Measurements from ENCODE around the gene DUSP2. TPM values are rescaled to one million over a fixed set of nuclear protein-coding genes. Genes with fewer than 3 reads are reported as not detected.

Gene DUSP2
- total and polyA plus RNA-seq, 2 donors (not counting 1 experiment from before 2014, with no cell fraction given) = 0.17 to 0.33 TPM

- Histone ChIP-seq H3K9ac (ENCODE audit: insufficient read depth, low read length) (no peak overlapping the region), H3K36me3 (ENCODE audit: control insufficient read depth, insufficient read depth, low read length) (no peaks in the 10 kb centered on the region), H2AFZ (ENCODE audit: low read length) (no peak overlapping the region), H3K9me3 (ENCODE audit: control insufficient read depth, insufficient read depth, low read depth, low read length) (no peaks in the 10 kb centered on the region), H4K20me1 (ENCODE audit: control insufficient read depth, extremely low read depth, insufficient read depth, low read length) (no peaks in the 10 kb centered on the region), H3K4me3 (replicated peaks in 1 of 4; ENCODE audit: control extremely low read depth in 1 of 4, insufficient read depth in 1 of 4, low read depth in 3 of 4, low read length in 4 of 4) (no peak overlapping the region), H3K4me1 (ENCODE audit: control insufficient read depth, extremely low read depth, insufficient read depth, low read length) (no peaks in the 10 kb centered on the region), H3K79me2 (ENCODE audit: control insufficient read depth, insufficient read depth, low read length) (no peaks in the 10 kb centered on the region), H3K27me3 (ENCODE audit: control insufficient read depth, insufficient read depth, low read length) (peaks cover 17% of the 10 kb centered on the region), H3K27ac (ENCODE audit: insufficient read depth, low read length) (no peak overlapping the region), H3K4me2 (ENCODE audit: extremely low read depth, insufficient read depth, low read length) (no peak overlapping the region)
- no peak for DNase-seq (ENCODE audit: low read depth in 2 of 2)
- TF ChIP-seq, protein P1, sequence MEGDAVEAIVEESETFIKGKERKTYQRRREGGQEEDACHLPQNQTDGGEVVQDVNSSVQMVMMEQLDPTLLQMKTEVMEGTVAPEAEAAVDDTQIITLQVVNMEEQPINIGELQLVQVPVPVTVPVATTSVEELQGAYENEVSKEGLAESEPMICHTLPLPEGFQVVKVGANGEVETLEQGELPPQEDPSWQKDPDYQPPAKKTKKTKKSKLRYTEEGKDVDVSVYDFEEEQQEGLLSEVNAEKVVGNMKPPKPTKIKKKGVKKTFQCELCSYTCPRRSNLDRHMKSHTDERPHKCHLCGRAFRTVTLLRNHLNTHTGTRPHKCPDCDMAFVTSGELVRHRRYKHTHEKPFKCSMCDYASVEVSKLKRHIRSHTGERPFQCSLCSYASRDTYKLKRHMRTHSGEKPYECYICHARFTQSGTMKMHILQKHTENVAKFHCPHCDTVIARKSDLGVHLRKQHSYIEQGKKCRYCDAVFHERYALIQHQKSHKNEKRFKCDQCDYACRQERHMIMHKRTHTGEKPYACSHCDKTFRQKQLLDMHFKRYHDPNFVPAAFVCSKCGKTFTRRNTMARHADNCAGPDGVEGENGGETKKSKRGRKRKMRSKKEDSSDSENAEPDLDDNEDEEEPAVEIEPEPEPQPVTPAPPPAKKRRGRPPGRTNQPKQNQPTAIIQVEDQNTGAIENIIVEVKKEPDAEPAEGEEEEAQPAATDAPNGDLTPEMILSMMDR (conservative IDR thresholded peaks at IDR 0.05 in 1 of 2, IDR thresholded peaks at IDR 0.05 in 1 of 2; ENCODE audit: low read depth in 1 of 2, low read length in 2 of 2) = no peak
- TF ChIP-seq EZH2 (IDR thresholded peaks at IDR 0.05; ENCODE audit: low read length, missing control alignments) = no peak
These were observed 7.7 kb downstream of the DUSP2 start for GRCh38 chr2:96137321-96138178.

- no peak overlapping the region for H3K4me3 ChIP-seq (replicated peaks in 1 of 4; ENCODE audit: control extremely low read depth in 1 of 4, insufficient read depth in 1 of 4, low read depth in 3 of 4, low read length in 4 of 4)
- no peak overlapping the region for H3K27ac ChIP-seq (ENCODE audit: insufficient read depth, low read length)
- no peak for DNase-seq (ENCODE audit: low read depth in 2 of 2)
- no peak overlapping the region for H2AFZ ChIP-seq (ENCODE audit: low read length)
- no peak overlapping the region for H3K4me2 ChIP-seq (ENCODE audit: extremely low read depth, insufficient read depth, low read length)
- H3K27me3 ChIP-seq (ENCODE audit: control insufficient read depth, insufficient read depth, low read length) = peaks cover 17% of the 10 kb centered on the region
- H3K9ac ChIP-seq (ENCODE audit: insufficient read depth, low read length) = no peak overlapping the region
- no peaks in the 10 kb centered on the region for H3K79me2 ChIP-seq (ENCODE audit: control insufficient read depth, insufficient read depth, low read length)
- no peaks in the 10 kb centered on the region for H3K4me1 ChIP-seq (ENCODE audit: control insufficient read depth, extremely low read depth, insufficient read depth, low read length)
- no peak for TF ChIP-seq EZH2 (IDR thresholded peaks at IDR 0.05; ENCODE audit: low read length, missing control alignments)
- TF ChIP-seq, protein P1 (conservative IDR thresholded peaks at IDR 0.05 in 1 of 2, IDR thresholded peaks at IDR 0.05 in 1 of 2; ENCODE audit: low read depth in 1 of 2, low read length in 2 of 2) = no peak
- H3K9me3 ChIP-seq (ENCODE audit: control insufficient read depth, insufficient read depth, low read depth, low read length) = no peaks in the 10 kb centered on the region
- no peaks in the 10 kb centered on the region for H3K36me3 ChIP-seq (ENCODE audit: control insufficient read depth, insufficient read depth, low read length)
- H4K20me1 ChIP-seq (ENCODE audit: control insufficient read depth, extremely low read depth, insufficient read depth, low read length) = no peaks in the 10 kb centered on the region
These were observed 9.0 kb downstream of the DUSP2 start for GRCh38 chr2:96136129-96136720.

DNA sequence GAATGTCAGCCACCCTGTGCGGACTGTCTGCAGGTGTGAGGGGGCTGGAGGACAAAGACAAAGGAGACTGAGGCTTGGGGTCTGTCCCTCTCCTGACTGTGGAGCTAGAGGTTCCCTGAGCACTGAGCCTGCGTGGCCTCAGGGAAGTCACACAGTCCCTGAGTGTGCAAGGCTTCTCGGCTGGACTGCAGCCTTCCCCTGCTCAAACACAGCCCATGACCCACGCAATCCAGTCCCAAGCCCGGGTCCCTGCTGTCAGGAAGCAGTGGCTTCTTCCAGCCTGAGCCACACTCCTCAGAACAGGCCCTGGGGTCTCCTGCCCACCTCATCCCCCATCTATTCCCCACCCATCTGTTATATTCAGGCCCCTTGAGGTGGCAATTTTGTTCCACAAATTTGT is 9.6 kb downstream of the DUSP2 start:
- H2AFZ ChIP-seq (ENCODE audit: low read length) = no peak overlapping the region
- H3K9ac ChIP-seq (ENCODE audit: insufficient read depth, low read length) = no peak overlapping the region
- no peaks in the 10 kb centered on the region for H3K79me2 ChIP-seq (ENCODE audit: control insufficient read depth, insufficient read depth, low read length)
- no peaks in the 10 kb centered on the region for H4K20me1 ChIP-seq (ENCODE audit: control insufficient read depth, extremely low read depth, insufficient read depth, low read length)
- no peak overlapping the region for H3K27ac ChIP-seq (ENCODE audit: insufficient read depth, low read length)
- peaks cover 17% of the 10 kb centered on the region for H3K27me3 ChIP-seq (ENCODE audit: control insufficient read depth, insufficient read depth, low read length)
- H3K4me3 ChIP-seq (replicated peaks in 1 of 4; ENCODE audit: control extremely low read depth in 1 of 4, insufficient read depth in 1 of 4, low read depth in 3 of 4, low read length in 4 of 4) = no peak overlapping the region
- no peaks in the 10 kb centered on the region for H3K36me3 ChIP-seq (ENCODE audit: control insufficient read depth, insufficient read depth, low read length)
- TF ChIP-seq, protein P1 (conservative IDR thresholded peaks at IDR 0.05 in 1 of 2, IDR thresholded peaks at IDR 0.05 in 1 of 2; ENCODE audit: low read depth in 1 of 2, low read length in 2 of 2) = no peak
- no peak for TF ChIP-seq EZH2 (IDR thresholded peaks at IDR 0.05; ENCODE audit: low read length, missing control alignments)
- no peak overlapping the region for H3K4me2 ChIP-seq (ENCODE audit: extremely low read depth, insufficient read depth, low read length)
- no peaks in the 10 kb centered on the region for H3K9me3 ChIP-seq (ENCODE audit: control insufficient read depth, insufficient read depth, low read depth, low read length)
- DNase-seq (ENCODE audit: low read depth in 2 of 2) = no peak
- H3K4me1 ChIP-seq (ENCODE audit: control insufficient read depth, extremely low read depth, insufficient read depth, low read length) = no peaks in the 10 kb centered on the region

Data from fibroblast of lung (primary cell).